GM12864 (cell line): ENCODE results near the gene SLC9C2.
"Not testable (repeated sequence)": the region's sequence is repeated elsewhere in the genome, so short reads cannot be mapped to it uniquely, and the experiment has no call there.

ENCODE experiments used
- DNase-seq: peaks from one replicate; pipeline ENCODE4 v3.0.0-alpha.2; 2011; ENCODE audit warnings: low read depth
- H3K4me3 ChIP-seq: 2 replicates; pipeline ENCODE4 v1.5.1; 2011; ENCODE audit warnings: mild to moderate bottlenecking, low read depth, low read length, control low read depth
- TF ChIP-seq, protein P1 (sequence below): IDR thresholded peaks from 2 replicates; pipeline ENCODE4 v1.5.1; 2011; ENCODE audit warnings: low read depth, mild to moderate bottlenecking, moderate library complexity, low read length, control low read depth, inconsistent platforms; ENCODE audit errors: missing control alignments

Gene SLC9C2

DNA sequence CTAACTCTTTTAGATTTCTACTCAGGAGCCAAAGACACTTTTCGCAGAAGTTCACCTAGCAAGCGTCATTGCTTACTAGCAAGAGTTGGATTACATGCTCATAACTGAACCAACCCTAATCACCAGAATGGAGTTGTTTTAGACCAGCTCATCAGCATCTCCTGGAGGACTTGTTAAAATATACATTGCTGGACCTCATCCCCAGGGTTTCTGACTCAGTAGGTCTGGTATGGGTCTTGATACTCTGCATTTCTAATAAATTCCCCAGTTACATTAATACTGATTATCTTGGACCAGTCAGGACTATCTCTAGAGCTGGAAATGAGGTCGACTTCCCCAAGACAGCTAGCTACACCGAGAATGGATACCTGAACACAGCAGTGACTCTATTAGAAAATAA, 135.4 kb downstream of the SLC9C2 start:
- TF ChIP-seq, protein P1, sequence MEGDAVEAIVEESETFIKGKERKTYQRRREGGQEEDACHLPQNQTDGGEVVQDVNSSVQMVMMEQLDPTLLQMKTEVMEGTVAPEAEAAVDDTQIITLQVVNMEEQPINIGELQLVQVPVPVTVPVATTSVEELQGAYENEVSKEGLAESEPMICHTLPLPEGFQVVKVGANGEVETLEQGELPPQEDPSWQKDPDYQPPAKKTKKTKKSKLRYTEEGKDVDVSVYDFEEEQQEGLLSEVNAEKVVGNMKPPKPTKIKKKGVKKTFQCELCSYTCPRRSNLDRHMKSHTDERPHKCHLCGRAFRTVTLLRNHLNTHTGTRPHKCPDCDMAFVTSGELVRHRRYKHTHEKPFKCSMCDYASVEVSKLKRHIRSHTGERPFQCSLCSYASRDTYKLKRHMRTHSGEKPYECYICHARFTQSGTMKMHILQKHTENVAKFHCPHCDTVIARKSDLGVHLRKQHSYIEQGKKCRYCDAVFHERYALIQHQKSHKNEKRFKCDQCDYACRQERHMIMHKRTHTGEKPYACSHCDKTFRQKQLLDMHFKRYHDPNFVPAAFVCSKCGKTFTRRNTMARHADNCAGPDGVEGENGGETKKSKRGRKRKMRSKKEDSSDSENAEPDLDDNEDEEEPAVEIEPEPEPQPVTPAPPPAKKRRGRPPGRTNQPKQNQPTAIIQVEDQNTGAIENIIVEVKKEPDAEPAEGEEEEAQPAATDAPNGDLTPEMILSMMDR: no peak
- DNase-seq: no peak
- no peak overlapping the region for H3K4me3 ChIP-seq

DNA sequence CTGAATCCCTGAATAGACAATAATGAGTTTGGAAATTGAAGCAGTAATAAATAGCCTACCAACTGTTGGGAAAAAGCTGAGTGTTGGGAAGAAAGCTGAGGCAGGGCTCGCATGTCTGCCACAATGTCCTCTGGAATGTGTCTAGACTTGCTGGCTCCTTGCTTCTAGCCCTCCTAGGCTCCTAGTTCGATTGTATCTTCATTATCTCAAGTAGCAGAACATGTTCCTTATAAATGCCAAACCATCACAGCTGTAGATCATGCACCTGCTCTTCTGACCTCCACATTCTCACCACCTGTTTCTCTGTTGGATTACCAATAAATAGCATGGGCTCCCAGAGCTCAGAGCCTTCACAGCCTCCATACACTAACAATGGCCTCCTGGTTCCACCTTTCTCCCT, 138.7 kb downstream of the SLC9C2 start:
- not testable (repeated sequence) for H3K4me3 ChIP-seq, DNase-seq

DNA sequence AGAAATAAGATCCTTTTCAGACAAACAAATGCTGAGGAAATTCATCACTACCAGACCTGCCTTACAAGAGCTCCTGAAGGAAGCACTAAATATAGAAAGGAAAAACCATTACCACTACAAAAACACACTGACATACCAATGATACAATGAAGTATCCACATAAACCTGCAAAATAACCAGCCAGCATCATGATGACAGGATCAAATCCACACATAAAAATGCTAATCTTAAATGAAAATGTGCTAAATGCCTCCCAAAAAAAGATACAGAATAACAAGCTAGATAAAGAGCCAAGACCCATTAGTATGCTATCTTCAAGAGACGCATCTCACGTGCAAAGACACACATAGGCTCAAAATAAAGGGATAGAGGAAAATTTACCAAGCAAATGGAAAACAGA, 140.2 kb downstream of the SLC9C2 start:
- not testable (repeated sequence) for DNase-seq, H3K4me3 ChIP-seq

DNA sequence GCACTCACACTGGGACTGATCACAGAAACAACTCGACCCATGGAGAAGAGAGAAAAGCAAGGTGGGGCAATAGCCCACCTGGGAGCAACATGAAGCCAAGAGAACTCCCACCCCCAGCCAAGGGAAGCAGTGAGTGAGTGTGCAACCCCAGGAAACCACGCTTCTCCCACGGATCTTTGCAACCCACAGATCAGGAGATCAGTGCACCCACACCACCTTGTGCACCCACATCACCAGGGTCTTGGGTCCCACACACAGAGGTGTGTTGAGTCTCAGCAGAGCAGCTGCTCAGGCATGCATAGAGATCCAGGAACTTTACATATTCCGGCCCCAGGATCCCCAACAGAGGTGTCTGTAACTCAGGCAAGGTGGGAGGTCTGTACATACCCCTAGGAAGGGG, 143.0 kb downstream of the SLC9C2 start:
- no peak overlapping the region for H3K4me3 ChIP-seq
- DNase-seq: no peak
- TF ChIP-seq, protein P1: no peak

DNA sequence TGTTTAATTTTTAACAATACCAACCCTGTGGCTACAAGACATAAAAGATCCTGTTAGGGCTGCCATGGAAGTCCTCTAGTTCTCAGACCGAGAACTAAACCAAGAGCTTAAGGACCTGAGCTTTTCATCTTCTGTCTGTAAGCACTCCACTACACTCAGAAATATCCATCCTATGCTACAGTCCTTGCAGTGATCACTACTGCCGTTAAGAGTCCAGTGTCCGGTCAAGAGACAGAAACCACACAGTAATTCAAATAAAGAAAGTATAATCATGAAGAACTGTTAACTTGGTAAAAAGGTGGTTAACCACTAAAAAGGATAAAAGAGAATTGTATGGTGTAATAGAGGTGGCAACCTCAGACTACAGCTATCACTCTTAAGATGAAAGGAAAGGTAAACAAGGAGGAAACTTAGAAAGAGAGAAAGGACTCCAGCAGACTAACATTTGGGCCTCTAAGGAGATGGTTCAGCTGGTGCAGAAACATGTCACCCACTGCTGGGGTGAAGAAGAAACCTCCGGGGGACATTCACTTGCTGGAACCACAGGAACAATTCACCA, 147.8 kb downstream of the SLC9C2 start:
- TF ChIP-seq, protein P1: no peak
- no peak for DNase-seq
- no peak overlapping the region for H3K4me3 ChIP-seq

DNA sequence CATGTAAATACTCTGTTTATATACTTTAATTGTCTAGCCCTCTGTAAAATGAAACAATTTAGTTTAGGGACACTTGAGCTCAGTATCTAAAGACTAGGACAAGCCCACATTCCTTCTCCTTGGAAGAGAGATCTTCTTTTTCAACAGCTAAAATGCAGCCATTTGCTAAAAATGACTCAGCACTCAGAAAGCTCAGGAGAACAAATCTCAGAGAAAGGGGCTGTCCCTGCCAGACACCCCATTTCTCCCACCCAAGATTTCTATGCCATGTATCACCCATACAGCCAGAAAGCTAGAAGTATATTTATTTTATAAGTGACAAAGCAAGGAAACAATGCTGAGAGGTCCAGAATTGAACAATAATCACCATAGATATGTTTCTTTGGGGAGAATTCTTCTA, 148.9 kb downstream of the SLC9C2 start:
- DNase-seq: no peak
- TF ChIP-seq, protein P1: no peak
- H3K4me3 ChIP-seq: no peak overlapping the region

DNA sequence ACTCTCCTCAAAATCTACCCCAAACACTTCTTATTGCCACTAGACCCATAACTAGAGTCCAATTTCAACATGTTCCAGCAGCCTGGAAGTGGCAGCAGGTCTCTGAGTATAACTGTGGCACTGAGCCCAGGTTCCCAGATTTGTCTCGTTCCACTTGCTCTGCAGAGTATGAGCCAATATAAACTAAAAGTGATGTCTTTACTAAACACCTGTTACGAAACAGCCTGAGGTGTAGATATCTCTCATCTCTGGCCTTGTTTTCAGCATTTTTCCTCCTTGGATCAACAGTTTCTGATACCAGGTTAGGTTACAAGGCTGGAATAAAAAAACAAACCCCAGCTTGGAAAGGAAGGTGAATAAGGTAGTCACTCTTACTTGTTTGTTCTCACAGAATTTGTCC, 150.9 kb downstream of the SLC9C2 start:
- H3K4me3 ChIP-seq: no peak overlapping the region
- DNase-seq: no peak
- TF ChIP-seq, protein P1: no peak
